Karpas-422 (cell line): ENCODE results near the gene AKT3. TPM values are rescaled to one million over a fixed set of nuclear protein-coding genes. Genes with fewer than 3 reads are reported as not detected.

Experiments
- DNase-seq: peaks from one replicate; pipeline ENCODE4 v3.0.0-alpha.2; 2015
- H2AFZ ChIP-seq: fragments of 200-600 bp; sonication (generic); 2 replicates; pipeline ENCODE4 v1.6.1; 2014; ENCODE audit warnings: antibody characterized with exemption, low read length, mixed read lengths
- H3K27ac ChIP-seq: fragments of 200-600 bp; sonication (generic); 2 replicates; pipeline ENCODE4 v1.5.1; 2014; ENCODE audit warnings: mild to moderate bottlenecking, low read length, moderate library complexity
- H3K27me3 ChIP-seq: fragments of 200-600 bp; sonication (generic); 2 replicates; pipeline ENCODE4 v1.6.1; 2014; ENCODE audit warnings: low read length, mixed read lengths
- H3K36me3 ChIP-seq: fragments of 200-600 bp; sonication (generic); 2 replicates; pipeline ENCODE4 v1.6.1; 2014; ENCODE audit warnings: low read length, mixed read lengths; ENCODE audit not compliant: insufficient read depth
- H3K4me1 ChIP-seq: fragments of 200-600 bp; sonication (generic); 2 replicates; pipeline ENCODE4 v1.6.1; 2014; ENCODE audit warnings: mild to moderate bottlenecking, low read length, mixed read lengths
- H3K4me2 ChIP-seq: fragments of 200-600 bp; sonication (generic); 2 replicates; pipeline ENCODE4 v1.6.1; 2014; ENCODE audit warnings: low read length, low read depth, mild to moderate bottlenecking; ENCODE audit not compliant: poor library complexity, severe bottlenecking
- H3K4me3 ChIP-seq: fragments of 200-600 bp; sonication (generic); 2 replicates; pipeline ENCODE4 v1.5.1; 2014; ENCODE audit warnings: mild to moderate bottlenecking, antibody characterized with exemption, low read length, mixed read lengths
- H3K79me2 ChIP-seq: fragments of 200-600 bp; sonication (generic); 2 replicates; pipeline ENCODE4 v1.6.1; 2014; ENCODE audit warnings: mild to moderate bottlenecking, low read length, mixed read lengths
- H3K9ac ChIP-seq: fragments of 200-600 bp; sonication (generic); 2 replicates; pipeline ENCODE4 v1.6.0; 2014; ENCODE audit warnings: low read length
- H3K9me2 ChIP-seq: fragments of 200-600 bp; sonication (generic), shearing (Covaris generic); replicated peaks from 2 replicates; pipeline ENCODE4 v1.6.0; 2014; ENCODE audit warnings: mild to moderate bottlenecking, low read length, moderate library complexity; ENCODE audit not compliant: insufficient read depth
- H3K9me3 ChIP-seq: fragments of 300-700, 200-600 bp; sonication (generic); 2 replicates; pipeline ENCODE4 v1.6.1; 2014; ENCODE audit warnings: low read length, mixed read lengths
- H4K20me1 ChIP-seq: fragments of 200-600 bp; sonication (generic); 2 replicates; pipeline ENCODE4 v1.6.1; 2014; ENCODE audit warnings: mild to moderate bottlenecking, antibody characterized with exemption, low read length, low read depth; ENCODE audit not compliant: insufficient read depth
- total RNA-seq: library from RNA; depleted of rRNA; stranded (reverse); fragments of >200 nt; shearing (Covaris generic); gene quantifications from 2 replicates; pipeline ENCODE4 v1.2.3, GENCODE V29; 2014; ENCODE audit warnings: low replicate concordance

Gene AKT3
- total RNA-seq, 1 experiment from 2014 or later: 0.11 TPM

DNA sequence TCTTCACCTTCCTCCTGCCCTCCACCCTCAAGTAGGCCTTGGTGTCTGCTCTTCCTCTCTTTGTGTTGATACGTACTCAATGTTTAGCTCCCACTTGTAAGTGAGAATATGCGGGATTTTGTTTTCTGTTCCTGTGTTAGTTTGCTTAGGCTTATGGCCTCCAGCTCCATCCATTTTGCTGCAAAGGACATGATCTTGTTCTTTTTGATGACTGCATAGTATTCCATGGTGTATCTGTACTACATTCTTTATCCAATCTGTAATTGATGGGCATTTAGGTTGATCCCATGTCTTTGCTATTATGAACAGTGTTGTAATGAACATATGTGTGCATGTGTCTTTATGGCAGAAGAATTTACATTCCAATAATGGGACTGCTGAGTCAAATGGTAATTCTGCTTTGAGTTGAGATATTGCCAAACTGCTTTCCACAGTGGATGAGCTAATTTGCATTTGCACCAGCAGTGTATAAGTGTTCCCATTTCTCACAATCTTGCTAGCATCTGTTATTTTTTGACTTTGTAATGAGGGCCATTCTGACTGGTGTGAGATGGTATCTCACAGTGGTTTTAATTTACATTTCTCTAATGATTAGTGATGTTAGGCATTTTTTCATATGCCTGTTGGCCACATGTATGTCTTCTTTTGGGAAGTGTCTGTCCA, 321.5 kb downstream of the AKT3 start:
- Histone ChIP-seq H4K20me1 (no peaks in the 10 kb centered on the region), H3K79me2 (no peaks in the 10 kb centered on the region), H3K27me3 (no peaks in the 10 kb centered on the region), H3K36me3 (no peaks in the 10 kb centered on the region), H3K4me1 (no peaks in the 10 kb centered on the region), H3K9me2 (no peaks in the 10 kb centered on the region), H3K4me2 (no peak overlapping the region), H3K27ac (no peak overlapping the region), H3K9me3 (no peaks in the 10 kb centered on the region), H3K4me3 (no peak overlapping the region), H2AFZ (no peak overlapping the region), H3K9ac (no peak overlapping the region)
- no peak for DNase-seq

GRCh38 chr1:243526180-243526579, 323.9 kb downstream of the AKT3 start:
- Histone ChIP-seq H3K36me3 (no peaks in the 10 kb centered on the region), H3K9me2 (no peaks in the 10 kb centered on the region), H3K4me3 (no peak overlapping the region), H2AFZ (no peak overlapping the region), H3K27ac (no peak overlapping the region), H3K4me2 (no peak overlapping the region), H3K9ac (no peak overlapping the region), H3K27me3 (no peaks in the 10 kb centered on the region), H3K4me1 (no peaks in the 10 kb centered on the region), H3K79me2 (no peaks in the 10 kb centered on the region), H4K20me1 (no peaks in the 10 kb centered on the region), H3K9me3 (no peaks in the 10 kb centered on the region)
- DNase-seq: no peak

- H3K4me2 ChIP-seq: no peak overlapping the region
- H3K4me1 ChIP-seq: no peaks in the 10 kb centered on the region
- H3K27ac ChIP-seq: no peak overlapping the region
- no peaks in the 10 kb centered on the region for H3K9me3 ChIP-seq
- H3K27me3 ChIP-seq: no peaks in the 10 kb centered on the region
- no peak for DNase-seq
- H3K36me3 ChIP-seq: no peaks in the 10 kb centered on the region
- no peaks in the 10 kb centered on the region for H3K9me2 ChIP-seq
- no peaks in the 10 kb centered on the region for H3K79me2 ChIP-seq
- H2AFZ ChIP-seq: no peak overlapping the region
- no peak overlapping the region for H3K9ac ChIP-seq
- H4K20me1 ChIP-seq: no peaks in the 10 kb centered on the region
- no peak overlapping the region for H3K4me3 ChIP-seq
These were observed 325.0 kb downstream of the AKT3 start for GRCh38 chr1:243525085-243525487.

DNA sequence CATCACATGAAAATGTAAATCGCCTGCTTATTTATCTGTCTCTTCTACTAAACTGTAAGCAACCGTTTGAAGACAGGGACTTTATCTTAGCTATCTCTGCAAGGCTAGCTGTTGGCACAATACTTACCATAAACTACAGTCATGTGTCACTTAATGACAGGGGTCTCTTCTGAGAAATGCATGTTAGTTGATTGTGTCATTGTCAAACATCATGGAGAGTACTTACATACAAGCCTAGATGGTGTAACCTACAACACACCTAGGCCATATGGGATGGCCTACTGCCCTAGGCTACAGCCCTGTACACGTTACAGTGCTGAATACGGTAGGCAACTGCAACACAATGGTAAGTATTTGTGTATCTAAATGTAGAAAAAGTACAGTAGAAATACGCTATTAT, 326.3 kb downstream of the AKT3 start:
- H3K27me3 ChIP-seq: no peaks in the 10 kb centered on the region
- H3K9me3 ChIP-seq: no peaks in the 10 kb centered on the region
- H3K79me2 ChIP-seq: no peaks in the 10 kb centered on the region
- H2AFZ ChIP-seq: no peak overlapping the region
- no peaks in the 10 kb centered on the region for H4K20me1 ChIP-seq
- H3K9ac ChIP-seq: no peak overlapping the region
- H3K4me1 ChIP-seq: no peaks in the 10 kb centered on the region
- H3K4me2 ChIP-seq: no peak overlapping the region
- no peaks in the 10 kb centered on the region for H3K36me3 ChIP-seq
- no peak overlapping the region for H3K27ac ChIP-seq
- H3K4me3 ChIP-seq: no peak overlapping the region
- H3K9me2 ChIP-seq: no peaks in the 10 kb centered on the region
- no peak for DNase-seq

DNA sequence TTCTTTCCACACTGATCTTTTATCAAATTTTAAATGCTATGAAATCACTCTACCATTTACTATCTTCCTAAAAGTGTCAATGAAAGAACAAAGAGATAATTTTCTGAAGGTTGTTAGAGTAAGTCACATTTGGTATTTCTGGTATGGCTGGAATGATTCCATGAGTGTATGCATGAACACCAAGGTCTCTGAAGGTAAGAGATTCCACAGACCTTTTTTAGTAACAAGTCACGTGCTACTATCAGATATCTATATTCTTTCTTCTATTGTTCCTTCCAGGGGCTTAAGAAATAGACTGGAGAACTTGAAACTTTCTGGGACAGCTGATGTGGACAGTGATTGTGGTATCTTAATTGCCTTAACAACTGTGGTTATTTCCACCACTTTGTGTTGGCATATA, 329.2 kb downstream of the AKT3 start:
- H3K9ac ChIP-seq: no peak overlapping the region
- no peaks in the 10 kb centered on the region for H3K9me3 ChIP-seq
- no peaks in the 10 kb centered on the region for H3K9me2 ChIP-seq
- H3K4me2 ChIP-seq: no peak overlapping the region
- no peaks in the 10 kb centered on the region for H4K20me1 ChIP-seq
- H3K27me3 ChIP-seq: peaks cover 4% of the 10 kb centered on the region; the same call in 1 of the 2 replicates
- no peak overlapping the region for H2AFZ ChIP-seq
- H3K4me3 ChIP-seq: no peak overlapping the region
- no peaks in the 10 kb centered on the region for H3K79me2 ChIP-seq
- no peaks in the 10 kb centered on the region for H3K4me1 ChIP-seq
- no peaks in the 10 kb centered on the region for H3K36me3 ChIP-seq
- DNase-seq: no peak
- no peak overlapping the region for H3K27ac ChIP-seq

DNA sequence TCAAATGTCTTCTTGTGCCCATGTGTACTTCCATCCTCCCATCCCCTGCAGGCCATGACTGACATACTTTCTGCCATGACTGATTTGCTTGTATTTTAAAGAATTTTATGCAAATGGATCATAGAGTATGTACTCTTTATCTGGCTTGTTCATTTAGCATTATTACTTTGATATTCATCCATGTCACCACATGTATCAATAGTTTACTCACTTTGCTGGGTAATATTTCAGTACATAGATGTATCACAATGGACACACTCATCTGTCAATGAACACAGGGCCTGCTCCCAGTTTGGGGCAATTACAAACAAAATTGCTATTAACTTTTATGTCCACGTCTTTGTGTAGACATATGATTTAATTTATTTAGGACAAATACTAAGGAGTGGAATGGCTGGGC, 335.1 kb downstream of the AKT3 start:
- H3K27ac ChIP-seq: no peak overlapping the region
- no peak for DNase-seq
- no peaks in the 10 kb centered on the region for H3K36me3 ChIP-seq
- no peak overlapping the region for H3K4me2 ChIP-seq
- no peaks in the 10 kb centered on the region for H3K9me3 ChIP-seq
- H3K79me2 ChIP-seq: no peaks in the 10 kb centered on the region
- H3K4me1 ChIP-seq: peaks cover 6% of the 10 kb centered on the region; the same call in 1 of the 2 replicates
- H4K20me1 ChIP-seq: no peaks in the 10 kb centered on the region
- H3K4me3 ChIP-seq: no peak overlapping the region
- H2AFZ ChIP-seq: no peak overlapping the region
- H3K27me3 ChIP-seq: peaks cover 4% of the 10 kb centered on the region; the same call in 1 of the 2 replicates
- no peak overlapping the region for H3K9ac ChIP-seq
- H3K9me2 ChIP-seq: no peaks in the 10 kb centered on the region

- peaks cover 4% of the 10 kb centered on the region; the same call in 1 of the 2 replicates for H3K27me3 ChIP-seq
- no peaks in the 10 kb centered on the region for H3K36me3 ChIP-seq
- peaks cover 6% of the 10 kb centered on the region; the same call in 1 of the 2 replicates for H3K4me1 ChIP-seq
- no peaks in the 10 kb centered on the region for H3K9me2 ChIP-seq
- no peak for DNase-seq
- no peak overlapping the region for H2AFZ ChIP-seq
- H3K9ac ChIP-seq: no peak overlapping the region
- no peaks in the 10 kb centered on the region for H3K9me3 ChIP-seq
- H3K79me2 ChIP-seq: no peaks in the 10 kb centered on the region
- no peaks in the 10 kb centered on the region for H4K20me1 ChIP-seq
- no peak overlapping the region for H3K27ac ChIP-seq
- H3K4me2 ChIP-seq: no peak overlapping the region
- H3K4me3 ChIP-seq: no peak overlapping the region
These were observed 336.1 kb downstream of the AKT3 start for GRCh38 chr1:243513726-243514491.

GRCh38 chr1:243510928-243511327, 339.1 kb downstream of the AKT3 start:
- Histone ChIP-seq H3K79me2 (no peaks in the 10 kb centered on the region), H3K27me3 (no peaks in the 10 kb centered on the region), H3K9me2 (no peaks in the 10 kb centered on the region), H3K9ac (no peak overlapping the region), H3K4me2 (no peak overlapping the region), H3K9me3 (no peaks in the 10 kb centered on the region), H3K27ac (no peak overlapping the region), H3K4me1 (peaks cover 15% of the 10 kb centered on the region), H3K36me3 (no peaks in the 10 kb centered on the region), H4K20me1 (no peaks in the 10 kb centered on the region), H3K4me3 (no peak overlapping the region), H2AFZ (no peak overlapping the region)
- DNase-seq: no peak
